SKM-1 (cell line): ENCODE measurements around the gene SDK1.

ENCODE experiments used
- DNase-seq: peaks from one replicate; lab custom pipeline; 2025; ENCODE audit not compliant: unreplicated experiment; lab: John Stamatoyannopoulos, UW

Gene SDK1

GRCh38 chr7:3518546-3518945 is 217.5 kb downstream of the SDK1 start:
- no peak for DNase-seq

GRCh38 chr7:3520206-3520605 is 219.2 kb downstream of the SDK1 start:
- no peak for DNase-seq

GRCh38 chr7:3527496-3528124 is 226.6 kb downstream of the SDK1 start:
- no peak for DNase-seq

- no peak for DNase-seq
These were observed 232.0 kb downstream of the SDK1 start for GRCh38 chr7:3533040-3533439.

GRCh38 chr7:3537210-3537875 is 236.3 kb downstream of the SDK1 start:
- DNase-seq, result no peak

GRCh38 chr7:3538041-3538440 is 237.0 kb downstream of the SDK1 start:
- DNase-seq, result no peak

- no peak for DNase-seq
These were observed 239.6 kb downstream of the SDK1 start for GRCh38 chr7:3540456-3541220.

GRCh38 chr7:3544202-3544601 is 243.2 kb downstream of the SDK1 start:
- DNase-seq, result no peak

GRCh38 chr7:3548815-3549214 is 247.8 kb downstream of the SDK1 start:
- DNase-seq, result no peak

- DNase-seq, result no peak
These were observed 248.5 kb downstream of the SDK1 start for GRCh38 chr7:3549601-3550000.

GRCh38 chr7:3551536-3551935 is 250.5 kb downstream of the SDK1 start:
- DNase-seq, result no peak

GRCh38 chr7:3552499-3552898 is 251.4 kb downstream of the SDK1 start:
- DNase-seq, result no peak

- no peak for DNase-seq
These were observed 257.3 kb downstream of the SDK1 start for GRCh38 chr7:3558400-3558799.

- peak; percentile 9 for DNase-seq
These were observed 258.2 kb downstream of the SDK1 start for GRCh38 chr7:3559278-3559677.

GRCh38 chr7:3560495-3560894 is 259.4 kb downstream of the SDK1 start:
- no peak for DNase-seq

GRCh38 chr7:3561932-3562331 is 260.9 kb downstream of the SDK1 start:
- DNase-seq, result no peak

GRCh38 chr7:3564231-3564630 is 263.2 kb downstream of the SDK1 start:
- DNase-seq, result no peak

- DNase-seq, result no peak
These were observed 267.5 kb downstream of the SDK1 start for GRCh38 chr7:3568516-3568915.

GRCh38 chr7:3569643-3570042 is 268.6 kb downstream of the SDK1 start:
- DNase-seq, result no peak

- DNase-seq, result no peak
These were observed 272.1 kb downstream of the SDK1 start for GRCh38 chr7:3573151-3573550.

GRCh38 chr7:3574386-3574785 is 273.3 kb downstream of the SDK1 start:
- DNase-seq, result no peak
